ENCODE measurements around the gene CXCL17.
"Not testable (repeated sequence)": the region's sequence is repeated elsewhere in the genome, so short reads cannot be mapped to it uniquely, and the experiment has no call there.

Gene CXCL17

GRCh38 chr19:42442833-42443232, at the start of gene CXCL17:
CXCL17 (minus strand) TSS chr19:42442946; CDS start chr19:42442832, 114 bp downstream.
- no peak for DNase-seq

GRCh38 chr19:42488783-42489521, 46.2 kb upstream of the CXCL17 start:
- no peak for DNase-seq

GRCh38 chr19:42487798-42488178, 45.0 kb upstream of the CXCL17 start:
- no peak for DNase-seq

- DNase-seq: no peak
Observed at GRCh38 chr19:42487032-42487797, 44.5 kb upstream of the CXCL17 start.

GRCh38 chr19:42485036-42485435, 42.3 kb upstream of the CXCL17 start:
- not testable (repeated sequence) for DNase-seq

GRCh38 chr19:42480335-42481095, 37.8 kb upstream of the CXCL17 start:
- DNase-seq: peak in 1 of 2 experiments; percentile 42

- DNase-seq: no peak
Observed at GRCh38 chr19:42479736-42480135, 37.0 kb upstream of the CXCL17 start.

GRCh38 chr19:42478765-42479311, 36.1 kb upstream of the CXCL17 start:
- no peak for DNase-seq

- DNase-seq: no peak
Observed at GRCh38 chr19:42477933-42478332, 35.2 kb upstream of the CXCL17 start.

- DNase-seq: no peak
Observed at GRCh38 chr19:42477117-42477516, 34.4 kb upstream of the CXCL17 start.

GRCh38 chr19:42475366-42475765, 32.6 kb upstream of the CXCL17 start:
- no peak for DNase-seq

GRCh38 chr19:42474743-42475142, 32.0 kb upstream of the CXCL17 start:
- no peak for DNase-seq

GRCh38 chr19:42473686-42474085, 30.9 kb upstream of the CXCL17 start:
- no peak for DNase-seq

- DNase-seq: no peak
Observed at GRCh38 chr19:42472402-42473147, 29.8 kb upstream of the CXCL17 start.

GRCh38 chr19:42471554-42472249, 29.0 kb upstream of the CXCL17 start:
- DNase-seq: no peak

- DNase-seq: no peak
Observed at GRCh38 chr19:42469311-42470235, 26.8 kb upstream of the CXCL17 start.

GRCh38 chr19:42468273-42468796, 25.6 kb upstream of the CXCL17 start:
- DNase-seq: no peak

GRCh38 chr19:42467183-42467760, 24.5 kb upstream of the CXCL17 start:
- no peak for DNase-seq

GRCh38 chr19:42466521-42467182, 23.9 kb upstream of the CXCL17 start:
- no peak for DNase-seq

Measured in stimulated activated CD4-positive, alpha-beta T cell treated with anti-CD3 and anti-CD28 coated beads, Interleukin-4, amount 100 ng/mL, for 4 hours (primary cell).